Stimulated activated CD4-positive, alpha-beta T cell treated with anti-CD3 and anti-CD28 coated beads, TNF-alpha, amount 100 ng/mL, for 1 hour (primary cell): ENCODE measurements around the gene CNN2.
A peak's percentile ranks its signal among the peaks of the same experiment; 100 is the strongest.

Source experiments
- DNase-seq, 3 donors: peaks; one replicate each; pipeline ENCODE4 v3.0.0-alpha.2; 2020; ENCODE audit warnings: low read depth in 3 of 3, low spot score in 1 of 3

The CNN2 gene

DNA sequence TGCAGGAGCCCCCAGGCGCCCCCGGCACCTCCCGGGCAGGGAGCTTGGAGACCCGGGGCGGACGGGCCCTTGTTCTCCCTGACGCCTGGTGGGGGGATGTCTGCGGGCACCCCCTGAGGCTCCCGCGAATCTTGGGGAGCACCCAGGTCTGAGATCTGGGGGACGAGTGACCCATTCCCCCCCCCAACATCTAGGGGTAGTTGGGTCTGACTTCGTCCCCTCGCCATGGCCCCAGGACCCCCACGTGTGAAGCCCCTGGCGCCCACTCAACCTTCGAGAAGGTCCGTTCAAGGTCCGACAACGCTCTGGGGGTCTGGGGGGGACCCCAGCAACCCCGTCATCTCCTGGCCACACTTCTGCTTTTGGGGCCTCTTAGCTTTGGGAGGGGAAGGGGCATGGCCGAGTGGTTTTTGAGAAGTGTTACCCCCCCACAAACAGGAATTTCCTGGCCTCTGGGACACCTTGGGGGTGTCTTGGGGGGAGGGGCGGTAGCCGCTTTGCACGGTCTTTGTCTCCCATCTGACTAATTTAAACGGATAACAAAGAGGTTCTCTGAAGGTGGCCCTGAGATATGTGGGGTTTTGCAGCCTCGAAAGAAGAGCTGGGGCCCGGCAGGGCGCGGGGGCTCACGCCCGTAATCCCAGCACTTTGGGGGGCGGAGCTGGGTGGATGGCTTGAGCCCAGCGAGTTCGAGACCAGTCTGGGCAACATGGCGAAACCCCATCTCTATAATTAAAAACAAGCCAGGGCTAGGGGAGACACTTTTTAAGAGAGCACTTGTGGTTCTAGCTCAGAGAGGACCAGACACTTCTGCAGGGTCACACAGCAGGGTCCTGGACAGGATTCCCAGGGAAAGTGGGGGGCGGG is 608 bp downstream of the CNN2 start:
- DNase-seq: no peak

DNA sequence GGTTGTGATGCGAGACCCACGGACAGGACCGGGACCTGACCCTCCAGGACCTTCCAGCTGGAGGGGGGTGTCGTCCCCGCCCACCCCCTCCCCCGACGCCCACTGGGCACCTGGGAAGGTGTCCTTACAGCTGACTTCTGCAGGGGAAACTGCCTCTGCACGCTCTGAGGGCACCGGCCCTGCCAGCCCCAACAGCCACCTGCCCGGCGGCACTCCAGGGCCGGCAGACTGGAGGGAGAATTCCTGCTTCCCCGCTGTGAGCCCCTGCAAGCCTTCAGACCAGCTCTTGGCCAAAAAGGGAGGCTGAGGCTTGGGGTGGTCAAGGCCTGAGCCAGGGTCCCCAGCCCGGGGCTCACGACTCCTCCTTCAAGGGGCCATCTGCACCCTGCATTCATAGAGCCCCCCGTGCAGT is 1.2 kb downstream of the CNN2 start:
- no peak for DNase-seq

DNA sequence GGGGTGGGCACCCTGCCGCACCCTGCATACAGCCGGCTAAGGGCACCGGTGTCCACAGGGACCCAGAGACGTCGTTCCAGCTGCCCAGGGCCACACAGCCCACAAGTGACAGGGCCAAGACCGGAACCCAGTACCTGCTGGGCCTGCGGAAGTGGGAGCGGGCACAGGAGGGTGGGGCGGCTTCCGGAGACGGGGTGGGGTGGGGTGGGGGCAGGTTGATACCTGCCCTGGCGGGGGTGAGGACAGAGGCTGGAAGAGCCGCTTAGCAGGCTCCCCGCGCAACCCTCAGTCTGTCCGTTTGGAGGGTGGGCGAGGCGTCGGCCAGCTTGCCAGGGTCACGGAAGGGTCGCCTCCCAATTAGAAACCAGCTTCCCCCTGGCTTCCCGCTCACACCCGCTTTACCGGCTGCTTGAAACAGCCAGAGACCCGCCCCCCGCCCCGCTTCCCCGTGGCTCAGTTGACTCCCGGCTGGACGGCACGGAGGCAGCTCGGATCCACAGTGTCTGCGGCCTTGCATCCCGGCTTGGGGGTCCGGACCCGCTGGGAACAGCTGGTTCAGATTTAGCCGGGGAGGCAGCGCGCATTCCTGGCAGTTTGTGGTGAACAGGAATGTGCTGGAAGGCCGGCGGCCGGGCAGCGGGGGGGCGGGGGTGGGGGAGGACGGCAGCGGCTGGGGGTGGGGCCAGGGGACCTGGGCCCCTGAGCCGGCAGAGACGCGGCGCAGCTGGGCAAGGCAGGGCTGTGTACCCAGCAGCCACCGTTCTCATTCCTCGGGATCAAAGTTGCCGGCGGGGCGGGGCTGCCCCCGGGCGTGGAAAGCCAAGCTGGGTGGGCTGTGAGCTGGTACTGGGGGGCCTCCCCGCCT is 1.9 kb downstream of the CNN2 start:
- DNase-seq: peak in 1 of 3 donors; percentile 34

DNA sequence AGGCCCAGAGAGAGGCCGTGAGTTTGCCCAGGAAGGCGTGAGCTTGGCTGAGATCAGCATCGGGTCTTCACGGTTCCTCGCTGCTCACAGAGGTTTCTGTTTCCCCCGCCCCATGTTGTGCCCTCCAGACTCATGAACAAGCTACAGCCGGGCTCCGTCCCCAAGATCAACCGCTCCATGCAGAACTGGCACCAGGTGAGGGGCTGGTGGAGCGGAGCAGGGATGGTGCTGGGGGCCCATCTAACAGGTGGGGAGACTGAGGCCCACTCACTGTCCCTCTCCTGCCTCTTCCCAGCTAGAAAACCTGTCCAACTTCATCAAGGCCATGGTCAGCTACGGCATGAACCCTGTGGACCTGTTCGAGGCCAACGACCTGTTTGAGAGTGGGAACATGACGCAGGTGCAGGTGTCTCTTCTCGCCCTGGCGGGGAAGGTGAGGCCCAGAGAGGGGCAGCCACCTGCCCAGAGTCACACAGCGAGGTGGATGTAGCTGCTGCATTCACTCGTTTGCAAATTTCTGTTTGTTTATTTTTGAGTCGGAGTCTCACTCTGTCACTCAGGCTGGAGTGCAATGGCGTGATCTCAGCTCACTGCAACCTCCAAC is 6.0 kb downstream of the CNN2 start:
- DNase-seq: no peak

DNA sequence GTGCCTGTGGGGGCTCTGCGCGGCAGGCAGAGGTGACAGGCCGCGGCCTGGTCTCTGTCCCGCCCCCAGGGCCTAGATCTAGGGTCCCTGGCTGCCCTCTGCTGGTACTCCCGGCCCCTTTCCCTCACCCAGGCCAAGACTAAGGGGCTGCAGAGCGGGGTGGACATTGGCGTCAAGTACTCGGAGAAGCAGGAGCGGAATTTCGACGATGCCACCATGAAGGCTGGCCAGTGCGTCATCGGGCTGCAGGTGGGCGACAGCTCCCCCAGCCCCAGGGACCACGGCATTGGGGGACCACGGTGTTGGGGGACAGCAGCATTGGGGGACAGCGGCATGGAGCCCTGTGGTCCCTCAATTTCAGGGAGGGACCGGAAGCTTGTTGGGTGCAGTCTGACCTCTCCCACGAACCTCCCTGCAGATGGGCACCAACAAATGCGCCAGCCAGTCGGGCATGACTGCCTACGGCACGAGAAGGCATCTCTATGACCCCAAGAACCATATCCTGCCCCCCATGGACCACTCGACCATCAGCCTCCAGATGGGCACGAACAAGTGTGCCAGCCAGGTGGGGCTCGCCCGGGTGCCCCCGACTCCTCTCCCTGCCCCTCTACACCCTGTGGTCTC is 9.7 kb downstream of the CNN2 start:
- no peak for DNase-seq

DNA sequence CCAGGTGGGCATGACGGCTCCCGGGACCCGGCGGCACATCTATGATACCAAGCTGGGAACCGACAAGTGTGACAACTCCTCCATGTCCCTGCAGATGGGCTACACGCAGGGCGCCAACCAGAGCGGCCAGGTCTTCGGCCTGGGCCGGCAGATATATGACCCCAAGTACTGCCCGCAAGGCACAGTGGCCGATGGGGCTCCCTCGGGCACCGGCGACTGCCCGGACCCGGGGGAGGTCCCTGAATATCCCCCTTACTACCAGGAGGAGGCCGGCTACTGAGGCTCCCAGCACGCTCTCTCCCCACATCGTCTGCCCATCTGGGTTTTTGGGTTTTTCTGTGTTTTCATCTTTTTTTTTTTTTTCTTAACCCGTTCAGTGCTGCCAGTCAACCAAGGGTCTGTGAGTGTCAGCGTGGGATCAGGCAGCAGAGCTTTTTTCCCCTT is 11.2 kb downstream of the CNN2 start:
- DNase-seq: no peak

DNA sequence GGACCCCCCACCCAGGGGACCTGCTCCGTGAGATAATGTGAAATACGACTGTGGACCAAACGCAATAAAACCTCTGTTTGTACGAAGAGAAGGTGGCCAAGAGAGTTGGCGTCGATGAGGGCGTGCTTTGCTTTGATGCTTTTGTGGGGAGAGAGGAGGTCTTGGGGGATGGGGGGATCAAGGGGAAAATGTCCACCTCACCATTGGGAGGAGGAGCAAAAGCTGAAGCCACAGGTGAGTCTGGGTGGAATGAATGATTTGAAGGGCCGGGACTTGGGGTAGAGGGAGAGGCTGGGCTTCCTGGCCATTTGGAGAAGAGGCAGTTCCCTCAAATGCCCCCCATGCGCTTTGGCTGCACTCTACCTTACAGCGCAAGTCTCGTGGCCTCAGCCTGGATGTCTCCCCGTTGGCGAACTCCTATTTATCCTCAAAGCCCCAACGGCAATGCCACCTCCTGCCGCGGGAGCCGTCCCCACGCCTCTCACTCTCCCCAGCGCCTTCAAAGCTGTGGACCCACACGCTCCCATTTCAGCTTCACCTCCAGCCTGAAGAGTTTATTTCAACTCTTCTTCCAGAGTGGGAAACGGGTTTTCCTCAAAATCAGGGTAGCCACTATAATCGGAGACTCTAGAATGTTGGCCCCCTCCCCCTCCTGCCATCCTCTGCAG is 12.7 kb downstream of the CNN2 start:
- DNase-seq: no peak

DNA sequence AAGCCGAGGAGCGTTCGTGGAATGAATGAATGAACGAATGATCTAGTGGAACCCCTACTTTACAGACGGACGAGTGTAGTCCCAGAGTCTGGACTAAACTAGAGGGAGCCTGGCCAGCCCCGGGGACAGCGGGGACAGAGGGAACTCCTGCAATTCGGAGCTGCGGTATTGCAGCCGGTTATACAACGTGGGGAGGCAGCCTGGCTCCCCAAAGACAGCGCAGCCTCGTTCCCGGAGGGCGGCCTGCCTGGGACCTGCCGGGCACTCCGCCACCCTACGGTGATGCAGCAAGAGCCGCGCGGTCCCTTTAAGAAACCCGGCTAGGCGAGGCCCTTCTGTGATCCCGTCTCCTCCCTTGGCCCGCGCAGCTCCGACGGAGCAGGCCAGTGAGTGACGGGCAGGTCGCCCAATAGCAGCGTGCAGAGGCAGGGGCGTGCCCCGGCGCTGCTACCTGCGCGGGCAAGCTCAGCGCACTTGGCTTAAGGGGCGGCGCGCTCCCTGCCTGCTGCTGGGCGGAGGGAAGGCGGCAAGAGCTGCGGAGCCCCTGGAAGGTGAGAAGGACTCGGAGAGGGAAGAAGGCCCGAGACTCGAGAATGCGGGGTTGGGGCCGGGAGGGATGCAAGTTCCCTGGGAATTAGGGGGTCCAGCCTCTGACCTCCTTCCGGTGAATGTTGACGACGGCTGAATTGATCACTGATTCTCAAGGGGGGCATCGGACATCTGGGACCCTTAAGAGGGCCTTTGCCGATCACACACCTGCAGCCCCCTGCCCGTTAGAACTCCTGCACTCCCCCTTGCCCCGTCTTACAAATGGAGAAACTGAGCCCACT is 13.5 kb downstream of the CNN2 start, which contains the start of gene ABCA7:
ABCA7 (plus strand) TSS at position 462 of the 830 bp plus-strand sequence. CDS start 1,255 bp downstream, outside the sequence.
- peak; percentile 98 to 100 (median 100) for DNase-seq

DNA sequence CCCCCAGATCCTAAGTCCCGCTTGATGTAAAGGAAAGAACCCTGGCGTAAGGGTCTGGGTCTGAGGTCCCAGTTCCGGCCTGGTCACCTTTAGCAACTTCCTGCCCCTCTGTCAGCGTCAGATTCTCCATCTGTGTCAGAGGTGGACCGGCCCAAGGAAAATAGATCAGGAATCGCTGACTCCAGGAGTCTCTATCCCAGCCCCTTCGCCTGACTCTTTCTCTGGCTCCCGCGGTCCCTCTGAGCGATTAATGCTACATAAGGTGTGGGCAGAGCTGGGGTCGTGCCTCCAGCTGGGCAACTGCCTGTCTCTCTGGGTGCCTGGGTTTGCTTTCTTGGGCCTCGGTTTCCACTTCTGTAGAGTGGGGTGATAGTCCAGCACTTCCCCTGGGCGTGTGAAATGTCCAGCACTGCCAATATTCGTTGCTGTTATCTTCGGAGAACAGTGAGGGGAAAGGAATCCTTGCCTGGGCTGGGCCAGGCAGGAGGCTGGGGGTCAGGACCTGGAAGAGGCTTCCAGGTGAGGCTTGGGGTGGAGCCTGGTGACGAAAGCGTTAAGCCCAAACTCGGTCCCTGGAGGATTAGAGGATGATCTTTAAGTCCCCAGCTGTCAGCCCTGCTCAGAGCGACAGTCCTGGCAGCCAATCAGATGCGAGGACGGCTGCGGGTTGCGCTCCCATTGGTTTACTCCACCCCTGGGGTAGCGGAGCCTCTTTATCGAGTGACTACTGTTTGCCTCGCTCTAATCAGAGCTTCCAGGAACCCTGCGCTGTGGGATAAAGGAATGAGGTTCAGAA is 14.3 kb downstream of the CNN2 start:
- DNase-seq: peak; percentile 79 to 83 (median 80)

DNA sequence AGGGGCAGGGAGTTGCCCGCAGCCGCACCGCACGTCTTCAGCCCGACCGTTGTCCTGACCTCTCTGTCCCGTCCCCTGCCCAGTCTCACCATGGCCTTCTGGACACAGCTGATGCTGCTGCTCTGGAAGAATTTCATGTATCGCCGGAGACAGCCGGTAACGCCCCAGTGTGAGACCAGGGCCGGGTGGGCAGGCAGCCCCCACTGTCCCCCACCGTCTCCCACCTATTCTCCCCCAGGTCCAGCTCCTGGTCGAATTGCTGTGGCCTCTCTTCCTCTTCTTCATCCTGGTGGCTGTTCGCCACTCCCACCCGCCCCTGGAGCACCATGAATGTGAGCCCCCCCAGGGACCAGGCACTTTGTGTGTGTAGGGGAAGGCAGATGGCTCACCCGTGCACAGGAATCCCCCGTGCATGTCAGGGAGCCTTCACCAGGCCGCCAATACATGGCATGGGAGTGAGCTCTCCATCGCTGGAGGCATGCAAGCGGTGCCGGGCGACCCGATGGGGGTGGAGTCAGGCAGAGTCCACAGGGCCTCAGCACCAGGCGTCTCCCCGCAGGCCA is 14.9 kb downstream of the CNN2 start:
- DNase-seq: no peak

DNA sequence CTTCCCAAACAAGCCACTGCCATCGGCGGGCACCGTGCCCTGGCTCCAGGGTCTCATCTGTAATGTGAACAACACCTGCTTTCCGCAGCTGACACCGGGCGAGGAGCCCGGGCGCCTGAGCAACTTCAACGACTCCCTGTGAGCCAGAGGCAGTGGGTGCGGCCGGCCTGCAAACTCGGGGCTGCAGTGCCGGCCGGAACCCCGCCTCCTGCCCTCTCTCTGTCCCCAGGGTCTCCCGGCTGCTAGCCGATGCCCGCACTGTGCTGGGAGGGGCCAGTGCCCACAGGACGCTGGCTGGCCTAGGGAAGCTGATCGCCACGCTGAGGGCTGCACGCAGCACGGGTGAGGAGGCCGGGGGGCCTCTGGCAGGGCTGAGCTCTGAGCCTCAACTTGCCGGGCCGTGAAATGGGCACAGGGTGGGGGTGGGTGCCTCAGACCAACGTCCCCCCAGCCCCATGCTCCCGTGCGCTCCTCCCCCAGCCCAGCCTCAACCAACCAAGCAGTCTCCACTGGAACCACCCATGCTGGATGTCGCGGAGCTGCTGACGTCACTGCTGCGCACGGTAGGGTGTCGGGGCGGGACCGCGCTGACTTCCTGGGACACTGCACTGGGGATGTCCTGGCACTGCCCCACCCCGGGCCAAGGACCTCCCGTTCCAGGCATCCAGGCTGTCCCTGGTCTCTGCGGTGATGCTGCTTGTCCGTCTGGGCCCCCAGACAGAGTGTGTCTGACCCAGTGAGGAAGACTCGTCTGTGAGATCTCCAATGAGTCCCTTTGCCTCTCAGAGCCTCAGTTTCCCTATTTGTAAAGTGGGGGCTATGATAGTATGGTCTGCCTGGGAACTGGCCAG is 15.7 kb downstream of the CNN2 start:
- DNase-seq: no peak

DNA sequence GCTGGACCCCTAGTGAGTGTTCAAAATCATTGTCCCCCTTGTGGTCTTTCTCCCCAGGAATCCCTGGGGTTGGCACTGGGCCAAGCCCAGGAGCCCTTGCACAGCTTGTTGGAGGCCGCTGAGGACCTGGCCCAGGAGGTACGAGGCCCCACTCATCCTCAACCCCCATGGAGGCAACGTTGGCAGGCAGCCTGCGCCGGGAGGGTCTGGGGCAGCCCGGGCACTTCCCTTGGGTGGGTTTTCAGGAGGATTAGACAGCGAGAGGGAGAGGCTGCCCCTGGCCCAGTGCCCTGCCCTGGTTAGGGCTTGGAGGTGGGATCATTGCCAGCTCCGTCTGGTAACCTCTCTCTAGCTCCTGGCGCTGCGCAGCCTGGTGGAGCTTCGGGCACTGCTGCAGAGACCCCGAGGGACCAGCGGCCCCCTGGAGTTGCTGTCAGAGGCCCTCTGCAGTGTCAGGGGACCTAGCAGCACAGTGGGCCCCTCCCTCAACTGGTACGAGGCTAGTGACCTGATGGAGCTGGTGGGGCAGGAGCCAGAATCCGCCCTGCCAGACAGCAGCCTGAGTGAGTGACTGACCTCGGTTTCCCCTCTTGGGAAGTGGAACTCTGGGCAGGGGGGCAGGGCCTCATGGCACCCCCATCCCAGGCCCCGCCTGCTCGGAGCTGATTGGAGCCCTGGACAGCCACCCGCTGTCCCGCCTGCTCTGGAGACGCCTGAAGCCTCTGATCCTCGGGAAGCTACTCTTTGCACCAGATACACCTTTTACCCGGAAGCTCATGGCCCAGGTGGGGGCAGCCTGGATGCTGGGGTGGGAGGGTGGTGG is 16.5 kb downstream of the CNN2 start:
- no peak for DNase-seq

DNA sequence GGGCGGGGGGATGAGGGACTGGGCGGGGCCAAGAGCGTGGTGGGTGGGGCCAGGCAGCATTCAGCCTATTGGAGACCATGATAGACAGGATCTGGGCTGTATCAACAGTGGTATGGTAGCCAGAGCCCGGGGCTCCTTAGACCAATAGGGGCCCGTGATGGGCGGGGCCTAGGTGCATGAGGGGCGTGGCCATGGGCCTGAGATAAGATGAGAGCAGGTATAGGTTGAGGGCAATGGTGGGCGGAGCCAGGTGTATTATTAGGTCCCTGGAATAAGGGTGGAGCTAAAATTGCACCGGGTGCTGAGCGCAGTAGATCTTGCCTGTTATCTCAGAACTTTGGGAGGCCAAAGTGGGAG is 18.8 kb downstream of the CNN2 start:
- DNase-seq: no peak

DNA sequence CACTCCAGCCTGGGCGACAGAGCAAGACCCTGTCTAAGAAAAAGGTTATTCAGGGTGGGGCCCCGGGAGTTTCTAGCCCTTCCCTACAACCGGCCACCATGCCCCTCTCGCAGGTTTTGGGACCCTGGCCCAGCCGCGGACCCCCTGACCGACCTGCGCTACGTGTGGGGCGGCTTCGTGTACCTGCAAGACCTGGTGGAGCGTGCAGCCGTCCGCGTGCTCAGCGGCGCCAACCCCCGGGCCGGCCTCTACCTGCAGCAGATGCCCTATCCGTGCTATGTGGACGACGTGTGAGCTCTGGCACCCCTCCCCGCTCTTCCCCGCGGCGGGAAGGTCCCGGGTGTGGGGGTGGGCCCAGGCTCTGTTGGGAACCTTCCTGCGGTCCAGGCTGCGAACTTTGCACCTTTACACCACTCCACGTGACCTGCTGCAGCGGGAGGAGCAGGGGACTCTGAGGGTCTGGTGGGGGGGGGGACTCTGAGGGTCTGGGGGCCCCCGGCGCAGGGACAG is 19.8 kb downstream of the CNN2 start:
- no peak for DNase-seq

DNA sequence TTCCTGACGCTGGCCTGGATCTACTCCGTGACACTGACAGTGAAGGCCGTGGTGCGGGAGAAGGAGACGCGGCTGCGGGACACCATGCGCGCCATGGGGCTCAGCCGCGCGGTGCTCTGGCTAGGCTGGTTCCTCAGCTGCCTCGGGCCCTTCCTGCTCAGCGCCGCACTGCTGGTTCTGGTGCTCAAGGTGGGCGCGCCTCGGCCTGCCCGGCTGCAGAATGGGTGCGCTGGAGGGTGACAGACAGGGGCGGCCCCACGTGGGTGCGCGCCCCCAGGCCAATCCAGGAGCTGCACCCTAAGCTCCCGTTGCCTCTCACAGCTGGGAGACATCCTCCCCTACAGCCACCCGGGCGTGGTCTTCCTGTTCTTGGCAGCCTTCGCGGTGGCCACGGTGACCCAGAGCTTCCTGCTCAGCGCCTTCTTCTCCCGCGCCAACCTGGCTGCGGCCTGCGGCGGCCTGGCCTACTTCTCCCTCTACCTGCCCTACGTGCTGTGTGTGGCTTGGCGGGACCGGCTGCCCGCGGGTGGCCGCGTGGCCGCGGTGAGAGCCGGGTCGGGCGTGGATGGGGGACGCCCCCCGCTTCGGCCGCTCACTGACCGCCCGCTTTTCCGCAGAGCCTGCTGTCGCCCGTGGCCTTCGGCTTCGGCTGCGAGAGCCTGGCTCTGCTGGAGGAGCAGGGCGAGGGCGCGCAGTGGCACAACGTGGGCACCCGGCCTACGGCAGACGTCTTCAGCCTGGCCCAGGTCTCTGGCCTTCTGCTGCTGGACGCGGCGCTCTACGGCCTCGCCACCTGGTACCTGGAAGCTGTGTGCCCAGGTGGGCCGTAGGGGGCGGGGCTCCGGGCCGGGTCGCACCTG is 20.7 kb downstream of the CNN2 start:
- no peak for DNase-seq

DNA sequence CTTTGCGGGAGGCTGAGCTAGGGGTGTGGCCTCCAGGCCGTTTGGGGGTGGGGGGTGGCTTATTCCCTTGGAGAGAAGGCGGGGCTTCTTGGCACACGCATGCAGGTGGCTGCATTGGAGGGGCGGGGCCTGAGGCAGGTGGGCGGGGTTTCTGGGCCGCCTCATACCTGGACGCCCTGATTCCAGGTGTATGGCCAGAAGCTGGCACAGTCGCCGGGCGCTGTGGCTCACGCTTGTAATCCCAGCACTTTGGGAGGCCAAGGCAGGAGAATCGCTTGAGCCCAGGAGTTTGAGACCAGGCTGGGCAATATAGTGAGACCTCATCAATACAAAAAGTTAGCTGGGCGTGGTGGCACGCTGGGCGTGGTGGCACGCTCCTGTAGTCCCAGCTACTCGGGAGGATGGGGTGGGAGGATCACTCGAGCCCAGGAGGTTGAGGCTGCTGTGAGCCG is 21.3 kb downstream of the CNN2 start:
- no peak for DNase-seq
